Activated CD4-positive, CD25-positive, alpha-beta regulatory T cell (primary cell): ENCODE measurements around the gene LMO7.
"Not testable (repeated sequence)": the region's sequence is repeated elsewhere in the genome, so short reads cannot be mapped to it uniquely, and the experiment has no call there.

Source experiments
- DNase-seq, 4 experiments: peaks; one replicate each; lab custom pipeline; 2025; lab: John Stamatoyannopoulos, UW

LMO7 gene

GRCh38 chr13:75647126-75647784 is 11.1 kb downstream of the LMO7 start:
- DNase-seq, result no peak

- DNase-seq, result no peak
Measured at GRCh38 chr13:75648446-75648845, 12.3 kb downstream of the LMO7 start.

GRCh38 chr13:75651013-75651412 is 14.9 kb downstream of the LMO7 start:
- DNase-seq, result no peak

- DNase-seq, result no peak
Measured at GRCh38 chr13:75652726-75653125, 16.6 kb downstream of the LMO7 start.

- DNase-seq, result no peak
Measured at GRCh38 chr13:75656425-75656989, 20.4 kb downstream of the LMO7 start.

- DNase-seq, result no peak
Measured at GRCh38 chr13:75657111-75657510, 21.0 kb downstream of the LMO7 start.

GRCh38 chr13:75660694-75661093 is 24.6 kb downstream of the LMO7 start:
- DNase-seq, result no peak

- DNase-seq, result no peak
Measured at GRCh38 chr13:75661443-75661842, 25.3 kb downstream of the LMO7 start.

- no peak for DNase-seq
Measured at GRCh38 chr13:75666646-75667351, 30.7 kb downstream of the LMO7 start.

- DNase-seq, result no peak
Measured at GRCh38 chr13:75669706-75670105, 33.6 kb downstream of the LMO7 start.

GRCh38 chr13:75670496-75670895 is 34.4 kb downstream of the LMO7 start:
- no peak for DNase-seq

- DNase-seq, result no peak
Measured at GRCh38 chr13:75675421-75675820, 39.3 kb downstream of the LMO7 start.

- no peak for DNase-seq
Measured at GRCh38 chr13:75679459-75679858, 43.3 kb downstream of the LMO7 start.

- not testable (repeated sequence) for DNase-seq
Measured at GRCh38 chr13:75680251-75680650, 44.1 kb downstream of the LMO7 start.

- no peak for DNase-seq
Measured at GRCh38 chr13:75682326-75682725, 46.2 kb downstream of the LMO7 start.

GRCh38 chr13:75685239-75685697 is 49.1 kb downstream of the LMO7 start:
- no peak for DNase-seq

- DNase-seq, result no peak
Measured at GRCh38 chr13:75687150-75687763, 51.1 kb downstream of the LMO7 start.

GRCh38 chr13:75689686-75690085 is 53.6 kb downstream of the LMO7 start:
- DNase-seq, result no peak

- DNase-seq, result no peak
Measured at GRCh38 chr13:75690607-75691006, 54.5 kb downstream of the LMO7 start.

GRCh38 chr13:75691183-75691582 is 55.1 kb downstream of the LMO7 start:
- no peak for DNase-seq

GRCh38 chr13:75693227-75693626 is 57.1 kb downstream of the LMO7 start:
- DNase-seq, result no peak

GRCh38 chr13:75694722-75695121 is 58.6 kb downstream of the LMO7 start:
- no peak for DNase-seq

GRCh38 chr13:75695908-75696307 is 59.8 kb downstream of the LMO7 start:
- DNase-seq, result peak; percentile 16 to 65 (median 44)
